RWPE2 (cell line): ENCODE results near the gene FOXS1.
A peak's percentile ranks its signal among the peaks of the same experiment; 100 is the strongest.

Experiments used
- ATAC-seq: fragments of 200-7000 bp; cut with Tn5 transposase; 3 replicates; pipeline ENCODE4 v1.9.1; 2021; ENCODE audit warnings: low read depth
- DNase-seq: peaks from one replicate; pipeline ENCODE4 v3.0.0-alpha.2; 2020; ENCODE audit warnings: low spot score
- H3K27ac ChIP-seq: fragments of 450-650 bp; 2 replicates; pipeline ENCODE4 v1.5.1; 2017; ENCODE audit warnings: mild to moderate bottlenecking; ENCODE audit not compliant: poor library complexity, severe bottlenecking
- H3K27me3 ChIP-seq: fragments of 250-450 bp; sonication (Bioruptor Pico); 2 replicates; pipeline ENCODE4 v1.5.1; 2021; ENCODE audit warnings: mild to moderate bottlenecking, moderate library complexity; ENCODE audit not compliant: insufficient read depth, poor library complexity, severe bottlenecking
- H3K36me3 ChIP-seq: fragments of 250-450 bp; sonication (Bioruptor Pico); 2 replicates; pipeline ENCODE4 v1.5.1; 2020; ENCODE audit warnings: low read depth, mild to moderate bottlenecking, moderate library complexity
- H3K4me1 ChIP-seq: fragments of 250-450 bp; sonication (Bioruptor Pico); 2 replicates; pipeline ENCODE4 v1.5.1; 2021; ENCODE audit warnings: mild to moderate bottlenecking, moderate library complexity; ENCODE audit not compliant: insufficient read depth, poor library complexity, severe bottlenecking
- H3K4me3 ChIP-seq: fragments of 250-450 bp; sonication (Bioruptor Pico); 2 replicates; pipeline ENCODE4 v1.5.1; 2021; ENCODE audit warnings: mild to moderate bottlenecking, moderate library complexity; ENCODE audit not compliant: severe bottlenecking
- H3K9me3 ChIP-seq: fragments of 250-450 bp; sonication (Bioruptor Pico); 2 replicates; pipeline ENCODE4 v1.5.1; 2021; ENCODE audit warnings: mild to moderate bottlenecking, moderate library complexity; ENCODE audit not compliant: severe bottlenecking
- TF ChIP-seq, protein P1 (sequence below): fragments of 450-650 bp; IDR thresholded peaks from one replicate; pipeline ENCODE4 v1.5.1; 2017; ENCODE audit warnings: mild to moderate bottlenecking, moderate library complexity; ENCODE audit not compliant: poor library complexity, severe bottlenecking

FOXS1 gene

DNA sequence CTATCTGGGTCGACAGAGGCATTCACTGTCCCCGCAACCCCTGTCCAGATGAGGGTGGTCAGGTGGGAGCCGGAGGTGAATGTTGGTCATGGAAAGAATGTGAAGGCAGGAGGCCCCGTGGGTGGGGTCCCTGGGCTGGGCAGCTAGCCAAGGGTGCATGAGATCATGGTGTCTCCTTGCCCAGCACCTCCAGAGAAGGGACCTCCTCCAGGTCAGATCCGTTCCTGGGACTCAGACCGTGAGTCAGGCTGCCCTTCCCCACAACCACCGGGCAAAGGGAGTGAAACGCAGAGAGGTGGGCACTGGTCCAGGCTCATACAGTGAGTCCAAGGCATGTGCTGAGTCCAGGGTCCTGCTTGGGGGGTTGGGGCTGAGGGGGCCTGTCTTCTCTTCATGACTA, 3.5 kb downstream of the FOXS1 start:
- ATAC-seq: peak; percentile 75
- DNase-seq: peak; percentile 96
- H3K4me3 ChIP-seq: no peak overlapping the region
- no peaks in the 10 kb centered on the region for H3K9me3 ChIP-seq
- H3K27me3 ChIP-seq: no peaks in the 10 kb centered on the region
- TF ChIP-seq, protein P1, sequence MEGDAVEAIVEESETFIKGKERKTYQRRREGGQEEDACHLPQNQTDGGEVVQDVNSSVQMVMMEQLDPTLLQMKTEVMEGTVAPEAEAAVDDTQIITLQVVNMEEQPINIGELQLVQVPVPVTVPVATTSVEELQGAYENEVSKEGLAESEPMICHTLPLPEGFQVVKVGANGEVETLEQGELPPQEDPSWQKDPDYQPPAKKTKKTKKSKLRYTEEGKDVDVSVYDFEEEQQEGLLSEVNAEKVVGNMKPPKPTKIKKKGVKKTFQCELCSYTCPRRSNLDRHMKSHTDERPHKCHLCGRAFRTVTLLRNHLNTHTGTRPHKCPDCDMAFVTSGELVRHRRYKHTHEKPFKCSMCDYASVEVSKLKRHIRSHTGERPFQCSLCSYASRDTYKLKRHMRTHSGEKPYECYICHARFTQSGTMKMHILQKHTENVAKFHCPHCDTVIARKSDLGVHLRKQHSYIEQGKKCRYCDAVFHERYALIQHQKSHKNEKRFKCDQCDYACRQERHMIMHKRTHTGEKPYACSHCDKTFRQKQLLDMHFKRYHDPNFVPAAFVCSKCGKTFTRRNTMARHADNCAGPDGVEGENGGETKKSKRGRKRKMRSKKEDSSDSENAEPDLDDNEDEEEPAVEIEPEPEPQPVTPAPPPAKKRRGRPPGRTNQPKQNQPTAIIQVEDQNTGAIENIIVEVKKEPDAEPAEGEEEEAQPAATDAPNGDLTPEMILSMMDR: no peak
- peak overlapping the region; percentile 36 for H3K27ac ChIP-seq
- H3K4me1 ChIP-seq: peaks cover 31% of the 10 kb centered on the region
- no peaks in the 10 kb centered on the region for H3K36me3 ChIP-seq

DNA sequence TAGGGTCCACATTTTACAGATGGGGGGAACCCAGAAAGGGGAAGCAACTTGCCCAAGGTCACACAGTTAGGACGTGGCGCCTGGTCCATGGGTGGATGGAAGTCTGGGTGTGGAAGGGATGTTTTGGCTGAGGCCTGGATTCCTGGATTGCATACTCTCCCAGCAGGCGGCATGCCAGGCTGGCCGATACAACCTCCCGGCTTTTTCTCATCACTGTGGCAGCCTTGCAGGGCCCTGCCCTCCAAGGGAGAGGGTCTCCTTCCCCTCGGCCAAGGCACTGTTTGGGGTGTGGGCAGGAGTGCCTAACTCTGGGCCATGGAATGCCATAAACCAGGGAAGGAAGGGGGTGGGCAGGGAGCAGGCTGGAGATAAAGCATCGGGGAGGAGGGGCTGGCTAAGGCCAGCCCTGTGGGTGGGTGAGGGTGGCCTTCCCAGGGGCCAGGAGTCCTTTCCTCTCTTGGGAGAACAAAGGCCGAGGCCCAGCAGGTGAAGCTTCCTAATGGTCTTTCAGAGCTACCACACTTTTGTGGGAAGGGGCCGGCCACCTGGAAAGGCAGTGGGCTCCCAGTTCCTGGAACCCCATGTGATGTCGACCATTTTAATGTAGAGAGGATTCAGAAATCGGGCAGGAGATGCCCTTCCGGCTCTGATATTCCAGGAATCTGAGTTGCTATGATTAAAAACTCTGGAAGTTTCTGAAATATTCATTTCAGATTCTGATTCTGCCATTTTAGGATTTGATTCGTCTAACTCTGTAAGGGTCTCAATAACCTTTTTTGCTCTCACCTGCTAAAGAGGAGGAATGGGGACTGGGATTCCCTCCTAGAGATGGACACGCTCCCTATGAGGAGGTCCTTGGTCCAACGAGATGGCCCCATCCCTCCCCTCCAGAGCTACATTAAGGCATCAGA, 4.2 kb downstream of the FOXS1 start:
- H3K9me3 ChIP-seq: no peaks in the 10 kb centered on the region
- peaks cover 39% of the 10 kb centered on the region for H3K4me1 ChIP-seq
- no peaks in the 10 kb centered on the region for H3K36me3 ChIP-seq
- H3K4me3 ChIP-seq: no peak overlapping the region
- peak overlapping the region; percentile 36 for H3K27ac ChIP-seq
- no peaks in the 10 kb centered on the region for H3K27me3 ChIP-seq
- DNase-seq (peak; percentile 81), ATAC-seq (no peak)
- TF ChIP-seq, protein P1: no peak

DNA sequence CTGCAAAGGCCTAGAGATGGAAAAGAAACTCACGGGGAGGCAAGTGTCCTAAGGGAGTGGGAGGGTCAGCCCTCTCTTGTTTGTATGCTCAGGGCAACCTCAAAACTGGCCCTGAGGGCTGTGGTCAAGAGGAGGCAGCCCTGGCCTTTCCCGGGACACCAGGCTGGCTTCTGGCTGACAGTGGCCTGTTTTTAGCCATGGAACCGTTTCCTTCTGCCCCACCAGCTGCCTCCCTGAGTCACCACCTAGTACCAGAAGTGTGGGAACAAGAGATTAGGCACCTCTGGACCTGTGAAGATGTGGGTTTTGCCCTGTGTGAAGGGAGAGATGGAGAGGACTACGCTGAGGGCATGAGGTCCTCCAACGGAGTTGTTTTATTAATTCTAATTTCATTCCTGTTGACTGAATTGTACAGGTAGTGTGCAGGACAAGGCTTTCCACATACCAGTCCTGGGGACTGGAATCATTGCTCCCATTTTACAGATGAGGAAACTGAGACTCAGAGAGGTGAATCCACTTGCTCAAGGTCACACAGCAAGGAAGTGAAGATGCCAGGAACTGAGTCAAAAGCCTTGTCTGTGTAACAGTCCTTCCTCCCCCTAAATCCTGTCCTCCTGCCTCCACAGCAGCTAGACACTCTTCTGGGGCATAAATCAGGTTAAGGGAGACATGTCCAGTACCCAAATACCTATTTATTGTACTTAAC, 5.5 kb downstream of the FOXS1 start:
- H3K36me3 ChIP-seq: no peaks in the 10 kb centered on the region
- TF ChIP-seq, protein P1: no peak
- no peaks in the 10 kb centered on the region for H3K9me3 ChIP-seq
- H3K4me3 ChIP-seq: no peak overlapping the region
- peaks cover 43% of the 10 kb centered on the region for H3K4me1 ChIP-seq
- DNase-seq (no peak), ATAC-seq (no peak)
- no peaks in the 10 kb centered on the region for H3K27me3 ChIP-seq
- H3K27ac ChIP-seq: no peak overlapping the region

DNA sequence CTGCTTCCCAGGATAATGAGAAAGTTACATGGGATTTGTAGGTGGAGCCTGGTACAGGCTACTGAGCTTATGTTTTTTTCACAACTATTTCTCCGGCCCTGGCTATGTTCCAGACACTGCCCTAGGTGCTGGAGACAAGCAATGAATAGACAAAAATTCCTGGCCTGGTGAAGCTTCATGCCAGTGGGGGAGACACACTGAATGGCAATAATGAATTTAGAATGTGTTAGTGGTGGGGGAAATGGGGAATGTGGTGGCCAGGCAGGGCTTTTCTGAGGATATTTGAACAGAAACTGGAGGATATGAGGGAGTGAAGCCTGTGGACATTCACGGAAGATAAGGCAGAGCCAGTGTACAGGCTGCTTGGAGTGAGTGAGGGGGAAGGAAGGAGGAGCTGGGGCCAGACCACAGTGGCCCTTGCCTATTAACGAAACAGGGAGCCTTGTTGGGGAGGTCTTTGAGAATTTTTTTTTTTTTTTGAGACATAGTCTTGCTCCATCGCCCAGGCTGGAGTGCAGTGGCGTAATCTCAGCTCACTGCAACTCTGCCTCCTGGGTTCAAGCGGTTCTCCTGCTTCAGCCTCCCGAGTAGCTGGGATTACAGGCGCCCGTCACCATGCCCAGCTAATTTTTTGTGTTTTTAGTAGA, 6.6 kb downstream of the FOXS1 start:
- peak overlapping the region; percentile 9 for H3K27ac ChIP-seq
- peaks cover 43% of the 10 kb centered on the region for H3K4me1 ChIP-seq
- DNase-seq: no peak

More for the DNA sequence above, 6.6 kb downstream of the FOXS1 start:
- Histone ChIP-seq H3K27me3 (no peaks in the 10 kb centered on the region), H3K36me3 (no peaks in the 10 kb centered on the region), H3K4me3 (no peak overlapping the region), H3K9me3 (no peaks in the 10 kb centered on the region)
- TF ChIP-seq, protein P1: no peak
- ATAC-seq: no peak
